Measurements from ENCODE around the gene GPD2. TPM values are rescaled to one million over a fixed set of nuclear protein-coding genes. Genes with fewer than 3 reads are reported as not detected.

The GPD2 gene
- total and polyA plus RNA-seq, 2 experiments from 2014 or later = 11.3 to 27.4 TPM

DNA sequence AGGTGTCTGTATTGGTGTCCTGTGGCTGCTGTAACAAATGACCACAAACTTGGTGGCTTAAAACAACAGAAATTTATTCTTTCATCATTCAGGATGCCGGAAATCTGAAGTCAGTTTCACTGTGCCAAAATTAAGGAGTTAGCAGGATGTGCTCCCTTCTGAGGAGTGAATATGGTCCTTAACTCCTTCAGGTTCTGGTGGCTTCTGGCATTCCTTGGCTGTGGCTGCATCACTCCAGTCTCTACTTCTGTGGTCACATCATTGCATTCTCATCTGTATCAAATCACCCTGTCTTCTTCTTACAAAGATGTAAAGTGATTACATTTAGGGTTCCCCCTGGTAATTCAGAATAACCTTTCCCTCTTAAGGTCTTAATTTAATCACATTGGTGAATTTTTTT, 12.6 kb downstream of the GPD2 start:
- no peak overlapping the region for H3K4me3 ChIP-seq
- H3K9me3 ChIP-seq (ENCODE audit: low read depth) = no peaks in the 10 kb centered on the region
- H3K4me1 ChIP-seq (ENCODE audit: low read depth) = no peaks in the 10 kb centered on the region
- no peak overlapping the region for H3K27ac ChIP-seq
- DNase-seq (ENCODE audit: low read depth in 1 of 2, low spot score in 1 of 2) = no peak
- TF ChIP-seq, protein P1, sequence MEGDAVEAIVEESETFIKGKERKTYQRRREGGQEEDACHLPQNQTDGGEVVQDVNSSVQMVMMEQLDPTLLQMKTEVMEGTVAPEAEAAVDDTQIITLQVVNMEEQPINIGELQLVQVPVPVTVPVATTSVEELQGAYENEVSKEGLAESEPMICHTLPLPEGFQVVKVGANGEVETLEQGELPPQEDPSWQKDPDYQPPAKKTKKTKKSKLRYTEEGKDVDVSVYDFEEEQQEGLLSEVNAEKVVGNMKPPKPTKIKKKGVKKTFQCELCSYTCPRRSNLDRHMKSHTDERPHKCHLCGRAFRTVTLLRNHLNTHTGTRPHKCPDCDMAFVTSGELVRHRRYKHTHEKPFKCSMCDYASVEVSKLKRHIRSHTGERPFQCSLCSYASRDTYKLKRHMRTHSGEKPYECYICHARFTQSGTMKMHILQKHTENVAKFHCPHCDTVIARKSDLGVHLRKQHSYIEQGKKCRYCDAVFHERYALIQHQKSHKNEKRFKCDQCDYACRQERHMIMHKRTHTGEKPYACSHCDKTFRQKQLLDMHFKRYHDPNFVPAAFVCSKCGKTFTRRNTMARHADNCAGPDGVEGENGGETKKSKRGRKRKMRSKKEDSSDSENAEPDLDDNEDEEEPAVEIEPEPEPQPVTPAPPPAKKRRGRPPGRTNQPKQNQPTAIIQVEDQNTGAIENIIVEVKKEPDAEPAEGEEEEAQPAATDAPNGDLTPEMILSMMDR (IDR thresholded peaks at IDR 0.05; ENCODE audit: low read depth, low read length) = no peak
- no peaks in the 10 kb centered on the region for H3K27me3 ChIP-seq
- H3K36me3 ChIP-seq = no peaks in the 10 kb centered on the region

DNA sequence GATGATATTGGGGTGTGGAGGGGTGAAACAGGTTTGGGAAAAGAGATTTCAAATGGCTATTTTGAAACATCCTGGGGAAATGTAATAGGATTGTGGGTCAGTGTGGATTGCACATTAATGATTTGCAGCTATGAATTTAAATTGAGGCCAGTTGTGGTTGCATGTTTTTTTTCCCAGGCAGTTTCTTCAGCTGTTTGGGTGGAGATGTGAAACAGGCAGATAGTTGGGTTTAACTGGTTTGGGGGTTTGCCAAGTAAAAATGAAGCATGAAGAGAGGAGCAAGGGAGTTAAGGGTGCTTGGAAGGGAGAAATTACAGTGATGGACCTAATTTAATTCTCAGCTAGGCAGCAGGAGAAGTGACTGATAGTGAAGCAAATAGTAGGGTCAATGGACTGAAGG, 16.8 kb downstream of the GPD2 start:
- H3K27me3 ChIP-seq = no peaks in the 10 kb centered on the region
- TF ChIP-seq, protein P1 (IDR thresholded peaks at IDR 0.05; ENCODE audit: low read depth, low read length) = no peak
- DNase-seq (ENCODE audit: low read depth in 1 of 2, low spot score in 1 of 2) = peak in 1 of 2 donors; percentile 31
- H3K4me3 ChIP-seq = no peak overlapping the region
- H3K27ac ChIP-seq = no peak overlapping the region
- H3K9me3 ChIP-seq (ENCODE audit: low read depth) = no peaks in the 10 kb centered on the region
- H3K36me3 ChIP-seq = no peaks in the 10 kb centered on the region
- H3K4me1 ChIP-seq (ENCODE audit: low read depth) = no peaks in the 10 kb centered on the region

DNA sequence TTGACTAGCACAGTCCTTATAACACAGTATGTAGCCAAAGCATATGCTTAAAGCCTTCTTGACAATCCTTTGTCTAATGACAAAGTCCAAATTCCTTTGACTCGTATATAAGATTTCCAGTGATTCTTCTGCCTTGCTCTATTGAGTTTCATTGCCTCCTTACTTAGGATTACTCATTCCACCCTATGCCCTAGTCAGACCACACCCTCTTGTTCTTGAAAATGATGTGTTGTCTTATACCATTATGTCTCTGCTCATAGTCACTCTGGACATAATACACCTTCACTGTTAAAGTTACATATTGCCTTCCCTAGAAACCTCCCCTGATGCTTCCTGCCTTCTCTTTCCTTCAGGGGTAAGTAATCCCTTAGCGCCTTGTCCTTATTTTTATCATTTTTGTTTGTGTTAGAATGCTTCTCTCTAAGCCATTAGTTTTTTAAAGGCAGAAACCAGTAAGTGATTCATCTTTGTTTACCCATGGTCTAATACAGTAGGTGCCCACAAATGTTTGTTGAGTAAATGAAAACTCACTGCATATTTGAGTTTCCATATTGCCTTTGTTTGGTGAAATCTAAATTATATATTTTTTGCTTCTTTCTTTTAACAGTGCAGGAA, 19.3 kb downstream of the GPD2 start:
- H3K9me3 ChIP-seq (ENCODE audit: low read depth) = no peaks in the 10 kb centered on the region
- no peak for DNase-seq (ENCODE audit: low read depth in 1 of 2, low spot score in 1 of 2)
- TF ChIP-seq, protein P1 (IDR thresholded peaks at IDR 0.05; ENCODE audit: low read depth, low read length) = no peak

DNA sequence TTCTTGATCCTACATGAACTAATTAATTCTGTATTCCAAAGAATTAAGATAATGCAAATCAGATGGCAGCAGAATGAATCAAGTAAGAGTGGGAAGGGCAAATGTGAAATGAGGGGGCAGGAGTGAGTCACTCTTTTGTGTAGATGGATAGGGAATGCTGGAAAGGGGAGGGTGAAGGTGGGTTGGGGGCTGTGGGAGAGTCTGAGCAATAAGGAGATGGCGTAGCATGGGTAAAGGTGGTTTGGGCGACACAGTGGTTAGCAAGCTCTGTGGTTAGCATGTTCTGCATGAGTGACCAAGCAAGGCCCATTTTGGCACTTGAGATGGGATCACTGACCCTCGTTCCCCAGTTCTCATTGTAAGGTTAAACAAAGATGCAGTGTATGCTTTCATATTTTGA, 20.4 kb downstream of the GPD2 start:
- DNase-seq (ENCODE audit: low read depth in 1 of 2, low spot score in 1 of 2) = no peak
- Histone ChIP-seq H3K9me3 (ENCODE audit: low read depth) (no peaks in the 10 kb centered on the region), H3K36me3 (no peaks in the 10 kb centered on the region), H3K27ac (no peak overlapping the region), H3K4me3 (no peak overlapping the region), H3K27me3 (no peaks in the 10 kb centered on the region), H3K4me1 (ENCODE audit: low read depth) (peaks cover 10% of the 10 kb centered on the region)
- TF ChIP-seq, protein P1 (IDR thresholded peaks at IDR 0.05; ENCODE audit: low read depth, low read length) = no peak

More for the DNA sequence above, 19.3 kb downstream of the GPD2 start:
- Histone ChIP-seq H3K36me3 (no peaks in the 10 kb centered on the region), H3K27me3 (no peaks in the 10 kb centered on the region), H3K4me3 (no peak overlapping the region), H3K4me1 (ENCODE audit: low read depth) (peaks cover 10% of the 10 kb centered on the region), H3K27ac (no peak overlapping the region)

DNA sequence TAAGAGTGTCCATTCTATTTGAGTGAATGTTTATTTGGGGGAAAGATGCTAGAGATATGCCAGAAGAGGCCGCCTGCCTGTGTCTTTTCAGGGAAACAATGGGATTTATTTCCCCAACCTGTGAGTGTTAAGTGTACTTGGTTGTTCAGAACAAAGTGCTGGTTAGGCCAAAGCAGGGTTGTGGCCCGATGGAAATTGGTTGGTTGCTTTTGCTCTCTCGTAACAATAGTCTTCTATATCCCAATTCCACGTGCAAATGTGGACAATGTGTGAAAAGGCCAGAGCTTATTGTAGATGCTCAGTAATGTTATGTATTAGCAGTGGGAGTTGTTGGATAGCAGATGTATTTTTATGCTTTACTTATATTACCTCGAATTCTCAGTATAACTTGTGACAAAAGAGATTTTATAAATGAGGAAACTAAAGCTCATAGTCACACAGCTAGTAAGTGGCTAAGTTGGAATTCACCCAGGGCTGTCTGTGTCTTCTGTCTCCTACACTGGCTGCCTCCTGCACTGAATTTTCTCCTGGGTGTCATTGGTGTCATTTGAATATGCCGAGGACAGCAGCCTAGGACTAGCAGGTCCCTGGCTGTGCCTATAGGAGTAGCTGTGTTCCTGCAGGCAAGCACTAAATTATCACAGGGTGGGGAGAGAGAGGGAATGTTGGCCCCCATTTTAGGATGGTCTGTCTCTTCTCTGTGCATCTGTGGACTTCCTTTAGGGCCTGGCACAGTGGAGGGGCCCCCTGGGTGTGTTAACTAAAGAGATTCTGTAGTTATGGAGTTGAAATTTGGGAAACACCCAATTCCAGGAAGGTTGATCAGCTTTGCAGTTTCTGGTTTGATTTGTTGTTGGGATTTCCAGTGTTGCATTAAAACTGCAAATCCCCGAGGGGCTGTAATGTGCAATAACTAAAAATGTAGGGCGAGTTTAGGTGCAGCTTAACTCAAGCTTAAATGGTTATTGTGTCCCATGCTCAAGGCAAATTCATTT, 21.6 kb downstream of the GPD2 start:
- H3K4me3 ChIP-seq = no peak overlapping the region
- no peaks in the 10 kb centered on the region for H3K27me3 ChIP-seq
- H3K4me1 ChIP-seq (ENCODE audit: low read depth) = peaks cover 10% of the 10 kb centered on the region
- no peaks in the 10 kb centered on the region for H3K36me3 ChIP-seq
- DNase-seq (ENCODE audit: low read depth in 1 of 2, low spot score in 1 of 2) = peak in 1 of 2 donors; percentile 28
- TF ChIP-seq, protein P1 (IDR thresholded peaks at IDR 0.05; ENCODE audit: low read depth, low read length) = no peak
- no peaks in the 10 kb centered on the region for H3K9me3 ChIP-seq (ENCODE audit: low read depth)
- H3K27ac ChIP-seq = no peak overlapping the region
